ENCODE data around the gene FAM111A. TPM values are rescaled to one million over a fixed set of nuclear protein-coding genes. Genes with fewer than 3 reads are reported as not detected.

Gene FAM111A
- polyA plus RNA-seq, 1 donor (not counting 4 experiments of a cell fraction or from before 2014, with no cell fraction given): 21.0 TPM

DNA sequence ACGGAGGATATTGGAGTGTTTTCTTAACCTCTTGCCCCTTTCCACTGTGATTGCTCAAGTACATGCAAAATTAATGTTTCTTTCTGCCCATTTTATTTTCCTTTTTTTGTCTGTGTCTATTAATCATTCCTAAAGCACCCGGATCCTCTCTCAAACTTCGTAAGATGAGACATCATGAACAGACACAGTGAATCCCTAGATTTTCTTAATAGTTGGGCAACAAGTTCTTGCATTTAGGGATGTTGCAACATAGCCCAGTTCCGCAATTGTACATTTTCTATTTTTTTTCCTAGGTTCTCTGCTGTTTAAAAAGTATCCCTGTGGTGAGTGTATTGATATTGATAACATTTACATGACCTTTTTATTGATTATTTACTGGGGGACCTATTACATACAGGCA is 2.9 kb downstream of the FAM111A start:
- FAIRE-seq: no peak
- H3K36me3 ChIP-seq (ENCODE audit: control insufficient read depth in 2 of 2, extremely low read depth in 1 of 2, insufficient read depth in 2 of 2, low read length in 2 of 2): no peaks in the 10 kb centered on the region
- peak overlapping the region; percentile 45 to 72 (median 72) for H3K4me3 ChIP-seq (ENCODE audit: control insufficient read depth in 2 of 3, extremely low read depth in 1 of 3, insufficient read depth in 2 of 3, low read depth in 1 of 3, low read length in 3 of 3)

DNA sequence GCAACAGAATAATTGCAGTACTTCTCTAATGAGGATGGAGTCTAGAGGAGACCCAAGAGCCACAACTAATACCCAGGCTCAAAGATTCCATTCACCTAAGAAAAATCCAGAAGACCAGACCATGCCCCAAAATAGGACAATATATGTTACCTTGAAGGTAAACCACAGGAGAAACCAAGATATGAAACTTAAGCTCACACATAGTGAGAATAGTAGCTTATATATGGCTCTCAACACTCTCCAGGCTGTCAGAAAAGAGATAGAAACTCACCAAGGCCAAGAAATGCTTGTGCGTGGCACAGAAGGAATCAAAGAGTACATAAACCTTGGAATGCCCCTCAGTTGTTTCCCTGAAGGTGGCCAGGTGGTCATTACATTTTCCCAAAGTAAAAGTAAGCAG is 9.1 kb downstream of the FAM111A start:
- Histone ChIP-seq H3K4me2 (ENCODE audit: control insufficient read depth, extremely low read depth, insufficient read depth, low read depth, low read length) (no peak overlapping the region), H3K9me1 (ENCODE audit: control insufficient read depth, extremely low read depth, insufficient read depth, low read length) (no peaks in the 10 kb centered on the region), H3K9ac (ENCODE audit: control insufficient read depth, extremely low read depth, insufficient read depth, low read length) (no peak overlapping the region), H2AFZ (ENCODE audit: control insufficient read depth, low read length) (no peak overlapping the region), H3K9me3 (ENCODE audit: control insufficient read depth, low read depth, low read length) (no peaks in the 10 kb centered on the region), H3K27me3 (ENCODE audit: control insufficient read depth, extremely low read depth, insufficient read depth, low read length) (no peaks in the 10 kb centered on the region), H3K36me3 (ENCODE audit: control insufficient read depth in 2 of 2, extremely low read depth in 1 of 2, insufficient read depth in 2 of 2, low read length in 2 of 2) (peaks cover 0 to 3% of the 10 kb centered on the region in 2 experiments), H3K4me3 (ENCODE audit: control insufficient read depth in 2 of 3, extremely low read depth in 1 of 3, insufficient read depth in 2 of 3, low read depth in 1 of 3, low read length in 3 of 3) (no peak overlapping the region), H3K79me2 (ENCODE audit: control insufficient read depth, insufficient read depth, low read length) (peaks cover 3% of the 10 kb centered on the region), H4K20me1 (ENCODE audit: control insufficient read depth, extremely low read depth, insufficient read depth, low read length) (no peaks in the 10 kb centered on the region), H3K4me1 (ENCODE audit: control insufficient read depth, extremely low read depth, insufficient read depth, low read length) (no peaks in the 10 kb centered on the region), H3K27ac (ENCODE audit: control insufficient read depth, insufficient read depth, low read length) (no peak overlapping the region)
- DNase-seq (ENCODE audit: low read depth, low spot score) (no peak), FAIRE-seq (no peak)
- TF ChIP-seq, protein P1, sequence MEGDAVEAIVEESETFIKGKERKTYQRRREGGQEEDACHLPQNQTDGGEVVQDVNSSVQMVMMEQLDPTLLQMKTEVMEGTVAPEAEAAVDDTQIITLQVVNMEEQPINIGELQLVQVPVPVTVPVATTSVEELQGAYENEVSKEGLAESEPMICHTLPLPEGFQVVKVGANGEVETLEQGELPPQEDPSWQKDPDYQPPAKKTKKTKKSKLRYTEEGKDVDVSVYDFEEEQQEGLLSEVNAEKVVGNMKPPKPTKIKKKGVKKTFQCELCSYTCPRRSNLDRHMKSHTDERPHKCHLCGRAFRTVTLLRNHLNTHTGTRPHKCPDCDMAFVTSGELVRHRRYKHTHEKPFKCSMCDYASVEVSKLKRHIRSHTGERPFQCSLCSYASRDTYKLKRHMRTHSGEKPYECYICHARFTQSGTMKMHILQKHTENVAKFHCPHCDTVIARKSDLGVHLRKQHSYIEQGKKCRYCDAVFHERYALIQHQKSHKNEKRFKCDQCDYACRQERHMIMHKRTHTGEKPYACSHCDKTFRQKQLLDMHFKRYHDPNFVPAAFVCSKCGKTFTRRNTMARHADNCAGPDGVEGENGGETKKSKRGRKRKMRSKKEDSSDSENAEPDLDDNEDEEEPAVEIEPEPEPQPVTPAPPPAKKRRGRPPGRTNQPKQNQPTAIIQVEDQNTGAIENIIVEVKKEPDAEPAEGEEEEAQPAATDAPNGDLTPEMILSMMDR (optimal IDR thresholded peaks at IDR 0.05 in 1 of 3, IDR thresholded peaks at IDR 0.05 in 1 of 3, conservative IDR thresholded peaks at IDR 0.05 in 1 of 3; ENCODE audit: extremely low read depth in 1 of 3, insufficient read depth in 2 of 3, low read length in 3 of 3): no peak
- no peak for TF ChIP-seq EZH2 (IDR thresholded peaks at IDR 0.05; ENCODE audit: low read length)
- dilution Hi-C loops (cut with MboI; ENCODE audit: extremely low pct_ligation_motif_present, low sequenced_read_pairs): loop anchor here (10.0 kb wide), 1 partner anchor 547 kb away; no protein-coding TSS in a partner anchor

More for the DNA sequence above, 2.9 kb downstream of the FAM111A start:
- Histone ChIP-seq H3K9me3 (ENCODE audit: control insufficient read depth, low read depth, low read length) (no peaks in the 10 kb centered on the region), H3K79me2 (ENCODE audit: control insufficient read depth, insufficient read depth, low read length) (peaks cover 14% of the 10 kb centered on the region), H3K4me1 (ENCODE audit: control insufficient read depth, extremely low read depth, insufficient read depth, low read length) (peaks cover 23% of the 10 kb centered on the region), H2AFZ (ENCODE audit: control insufficient read depth, low read length) (no peak overlapping the region), H3K27ac (ENCODE audit: control insufficient read depth, insufficient read depth, low read length) (peak overlapping the region; percentile 16), H3K4me2 (ENCODE audit: control insufficient read depth, extremely low read depth, insufficient read depth, low read depth, low read length) (peak overlapping the region; percentile 96), H3K9me1 (ENCODE audit: control insufficient read depth, extremely low read depth, insufficient read depth, low read length) (no peaks in the 10 kb centered on the region), H4K20me1 (ENCODE audit: control insufficient read depth, extremely low read depth, insufficient read depth, low read length) (no peaks in the 10 kb centered on the region), H3K27me3 (ENCODE audit: control insufficient read depth, extremely low read depth, insufficient read depth, low read length) (no peaks in the 10 kb centered on the region), H3K9ac (ENCODE audit: control insufficient read depth, extremely low read depth, insufficient read depth, low read length) (peak overlapping the region; percentile 68)
- no peak for TF ChIP-seq EZH2 (IDR thresholded peaks at IDR 0.05; ENCODE audit: low read length)
- TF ChIP-seq, protein P1 (optimal IDR thresholded peaks at IDR 0.05 in 1 of 3, IDR thresholded peaks at IDR 0.05 in 1 of 3, conservative IDR thresholded peaks at IDR 0.05 in 1 of 3; ENCODE audit: extremely low read depth in 1 of 3, insufficient read depth in 2 of 3, low read length in 3 of 3): no peak
- dilution Hi-C loops (cut with MboI; ENCODE audit: extremely low pct_ligation_motif_present, low sequenced_read_pairs): no loop called here
- no peak for DNase-seq (ENCODE audit: low read depth, low spot score)
